HCT116 (cell line): ENCODE measurements around the gene ARL15.

ENCODE experiments used
- CEBPB ChIP-seq: IDR thresholded peaks from 2 replicates; pipeline ENCODE4 v1.6.1; 2012; ENCODE audit warnings: low read depth
- CTCF ChIP-seq, 3 experiments: fragments of 200-600 bp in 1 of 3; sonication (generic) in 1 of 3; IDR thresholded peaks in 2 of 3; conservative IDR thresholded peaks in 1 of 3; 2 replicates each; pipeline ENCODE4 v1.5.1; 2012 to 2017; ENCODE audit warnings: low read depth in 2 of 3, low read length in 2 of 3, antibody characterized with exemption in 1 of 3, borderline replicate concordance in 1 of 3, control low read depth in 1 of 3, mild to moderate bottlenecking in 1 of 3, mixed read lengths in 1 of 3, mixed run types in 1 of 3, moderate library complexity in 1 of 3; ENCODE audit not compliant: insufficient read depth in 1 of 3
- JUND ChIP-seq: IDR thresholded peaks from 2 replicates; pipeline ENCODE4 v1.6.1; 2012
- SIN3A ChIP-seq: IDR thresholded peaks from 2 replicates; pipeline ENCODE4 v1.6.1; 2012; ENCODE audit warnings: low read depth

DNA sequence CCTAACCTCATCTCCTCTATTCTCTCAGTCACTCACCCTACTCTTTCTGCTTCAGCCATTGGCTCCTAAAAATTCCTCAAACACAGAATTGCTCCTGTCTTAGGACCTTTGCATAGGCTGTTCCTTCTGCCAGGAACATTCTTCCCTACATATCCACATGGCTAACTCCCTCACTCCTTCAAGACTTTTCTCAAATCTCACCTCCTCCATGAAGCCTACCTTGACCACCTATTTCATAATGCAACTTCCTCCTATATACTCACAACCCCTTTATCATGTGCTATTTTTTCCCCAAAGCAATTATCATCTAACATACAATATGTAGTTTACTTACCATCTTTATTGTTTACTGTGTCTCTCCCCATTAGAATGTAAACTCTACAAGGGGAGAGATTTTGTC lies 45.8 kb downstream of the ARL15 start:
- no peak for TF ChIP-seq JUND
- no peak for TF ChIP-seq SIN3A
- no peak for TF ChIP-seq CTCF (IDR thresholded peaks at IDR 0.05 in 2 of 3, conservative IDR thresholded peaks at IDR 0.05 in 1 of 3; ENCODE audit: borderline replicate concordance in 1 of 3, insufficient read depth in 1 of 3, low read depth in 2 of 3, low read length in 2 of 3)
- TF ChIP-seq CEBPB: no peak
